Ishikawa (cell line): ENCODE data around the gene ARHGAP26.

Experiments
- CEBPB ChIP-seq: IDR thresholded peaks from 2 replicates; pipeline ENCODE4 v1.6.1; 2012
- CREB1 ChIP-seq: IDR thresholded peaks from 2 replicates; pipeline ENCODE4 v1.6.1; 2012; ENCODE audit warnings: low read depth
- EGR1 ChIP-seq: IDR thresholded peaks from 2 replicates; pipeline ENCODE4 v1.6.1; 2012
- EP300 ChIP-seq: IDR thresholded peaks from 2 replicates; pipeline ENCODE4 v1.6.1; 2012; ENCODE audit warnings: borderline replicate concordance
- MAX ChIP-seq: IDR thresholded peaks from 2 replicates; pipeline ENCODE4 v1.6.1; 2012
- RAD21 ChIP-seq: IDR thresholded peaks from 2 replicates; pipeline ENCODE4 v1.6.1; 2012; ENCODE audit warnings: low read depth
- TAF1 ChIP-seq: IDR thresholded peaks from 2 replicates; pipeline ENCODE4 v1.6.1; 2012; ENCODE audit warnings: low read depth, mild to moderate bottlenecking
- USF1 ChIP-seq: IDR thresholded peaks from 2 replicates; pipeline ENCODE4 v1.6.1; 2012
- YY1 ChIP-seq: IDR thresholded peaks from 2 replicates; pipeline ENCODE4 v1.6.1; 2012; ENCODE audit warnings: low read depth
- TF ChIP-seq, protein P1 (sequence below): IDR thresholded peaks from 2 replicates; pipeline ENCODE4 v1.6.1; 2012; ENCODE audit warnings: low read depth, mild to moderate bottlenecking

DNA sequence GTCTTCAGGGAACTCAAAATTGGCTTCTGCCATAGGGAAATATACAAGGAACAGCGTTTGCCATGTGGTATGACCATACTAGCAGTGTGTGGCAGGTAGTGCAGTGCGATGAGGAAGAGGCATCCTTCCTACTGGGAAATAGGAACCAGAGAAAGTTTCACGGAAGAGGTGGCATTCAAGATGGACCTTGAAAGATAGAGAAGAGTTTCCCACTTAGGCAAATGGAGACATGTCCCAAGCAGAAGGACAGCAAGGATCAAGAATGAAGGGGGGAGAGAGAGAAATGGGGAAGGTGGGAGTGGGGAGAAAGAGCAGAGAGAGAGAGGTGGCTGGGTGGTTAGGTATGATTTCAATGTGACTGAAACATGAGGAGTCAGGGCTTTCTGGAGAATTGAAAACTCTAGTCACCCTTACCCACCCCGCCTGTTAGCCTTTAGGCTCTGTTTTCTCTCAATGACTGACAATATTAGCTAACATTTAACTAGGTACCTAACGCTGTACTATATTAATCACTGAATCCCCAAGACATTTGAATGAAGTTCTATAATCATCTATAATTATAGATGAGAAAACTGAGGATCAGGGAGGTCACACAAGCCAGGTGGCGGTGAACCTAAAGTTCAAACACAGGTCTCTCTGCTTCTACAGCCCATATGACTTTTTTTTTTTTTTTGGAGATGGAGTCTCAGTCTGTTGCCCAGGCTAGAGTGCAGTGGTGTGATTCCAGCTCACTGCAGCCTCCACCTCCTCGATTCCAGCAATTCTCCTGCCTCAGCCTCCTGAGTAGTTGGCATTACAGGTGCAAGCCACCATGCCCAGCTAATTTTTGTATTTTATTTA is 462.0 kb downstream of the ARHGAP26 start:
- no peak for TF ChIP-seq MAX
- no peak for TF ChIP-seq EP300
- no peak for TF ChIP-seq EGR1
- TF ChIP-seq TAF1 = no peak
- no peak for TF ChIP-seq CREB1
- no peak for TF ChIP-seq USF1
- no peak for TF ChIP-seq RAD21
- no peak for TF ChIP-seq CEBPB
- no peak for TF ChIP-seq YY1
- TF ChIP-seq, protein P1, sequence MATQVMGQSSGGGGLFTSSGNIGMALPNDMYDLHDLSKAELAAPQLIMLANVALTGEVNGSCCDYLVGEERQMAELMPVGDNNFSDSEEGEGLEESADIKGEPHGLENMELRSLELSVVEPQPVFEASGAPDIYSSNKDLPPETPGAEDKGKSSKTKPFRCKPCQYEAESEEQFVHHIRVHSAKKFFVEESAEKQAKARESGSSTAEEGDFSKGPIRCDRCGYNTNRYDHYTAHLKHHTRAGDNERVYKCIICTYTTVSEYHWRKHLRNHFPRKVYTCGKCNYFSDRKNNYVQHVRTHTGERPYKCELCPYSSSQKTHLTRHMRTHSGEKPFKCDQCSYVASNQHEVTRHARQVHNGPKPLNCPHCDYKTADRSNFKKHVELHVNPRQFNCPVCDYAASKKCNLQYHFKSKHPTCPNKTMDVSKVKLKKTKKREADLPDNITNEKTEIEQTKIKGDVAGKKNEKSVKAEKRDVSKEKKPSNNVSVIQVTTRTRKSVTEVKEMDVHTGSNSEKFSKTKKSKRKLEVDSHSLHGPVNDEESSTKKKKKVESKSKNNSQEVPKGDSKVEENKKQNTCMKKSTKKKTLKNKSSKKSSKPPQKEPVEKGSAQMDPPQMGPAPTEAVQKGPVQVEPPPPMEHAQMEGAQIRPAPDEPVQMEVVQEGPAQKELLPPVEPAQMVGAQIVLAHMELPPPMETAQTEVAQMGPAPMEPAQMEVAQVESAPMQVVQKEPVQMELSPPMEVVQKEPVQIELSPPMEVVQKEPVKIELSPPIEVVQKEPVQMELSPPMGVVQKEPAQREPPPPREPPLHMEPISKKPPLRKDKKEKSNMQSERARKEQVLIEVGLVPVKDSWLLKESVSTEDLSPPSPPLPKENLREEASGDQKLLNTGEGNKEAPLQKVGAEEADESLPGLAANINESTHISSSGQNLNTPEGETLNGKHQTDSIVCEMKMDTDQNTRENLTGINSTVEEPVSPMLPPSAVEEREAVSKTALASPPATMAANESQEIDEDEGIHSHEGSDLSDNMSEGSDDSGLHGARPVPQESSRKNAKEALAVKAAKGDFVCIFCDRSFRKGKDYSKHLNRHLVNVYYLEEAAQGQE = no peak
